Esophagus squamous epithelium (tissue), 5 donors: ENCODE measurements around the gene LRRC57. TPM values are rescaled to one million over a fixed set of nuclear protein-coding genes. Genes with fewer than 3 reads are reported as not detected.

ENCODE experiments used
- DNase-seq: peaks from one replicate; lab custom pipeline; 2025; lab: John Stamatoyannopoulos, UW
- H3K27ac ChIP-seq, 4 donors: fragments of 200-600 bp; sonication (generic); one replicate each; pipeline ENCODE4 v1.5.1; 2016 to 2019; ENCODE audit warnings: mild to moderate bottlenecking in 1 of 4
- H3K27me3 ChIP-seq, 4 donors: fragments of 200-600 bp; sonication (generic); 1 replicate in 3 of 4; 2 replicates in 1 of 4; pipeline versions ENCODE4 v1.5.1 to v1.6.0; 2017 to 2021; ENCODE audit warnings: antibody characterized with exemption in 1 of 4
- H3K36me3 ChIP-seq, 3 donors: fragments of 200-600 bp; sonication (generic); one replicate each; pipeline ENCODE4 v1.5.1; 2016 to 2019
- H3K4me1 ChIP-seq, 3 donors: fragments of 200-600 bp; sonication (generic); one replicate each; pipeline ENCODE4 v1.5.1; 2017 to 2019
- H3K4me3 ChIP-seq, 4 donors: fragments of 200-600 bp; sonication (generic); 1 replicate in 3 of 4; 2 replicates in 1 of 4; pipeline ENCODE4 v1.5.1; 2016 to 2019; ENCODE audit warnings: mild to moderate bottlenecking in 2 of 4, moderate library complexity in 1 of 4
- H3K9me3 ChIP-seq, 3 donors: fragments of 200-600 bp; sonication (generic); one replicate each; pipeline ENCODE4 v1.5.1; 2016 to 2019
- CTCF ChIP-seq, 6 experiments: fragments of 450-650 bp in 4 of 6; fragments of 200-600 bp in 2 of 6; sonication (generic) in 2 of 6; IDR thresholded peaks; one replicate each; pipeline ENCODE4 v1.5.1; 2016 to 2019; ENCODE audit warnings: antibody characterized with exemption in 6 of 6, mild to moderate bottlenecking in 4 of 6, moderate library complexity in 4 of 6
- POLR2A ChIP-seq, 4 donors: fragments of 450-650 bp; IDR thresholded peaks; one replicate each; pipeline ENCODE4 v1.6.1; 2017; ENCODE audit warnings: antibody characterized with exemption in 4 of 4, mild to moderate bottlenecking in 4 of 4, moderate library complexity in 3 of 4
- WGBS, 2 donors: methylation state at CpG; one replicate each; pipeline ENCODE4 v1.1.5; 2018; 5-methylcytosine and 5-hydroxymethylcytosine counted together
- intact Hi-C: fragments of 100-400 bp; cut with DNase I; formaldehyde crosslinking; loops from one replicate; pipeline ENCODE4 v1.15.0; 2022
- total RNA-seq, 4 donors: library from RNA; depleted of rRNA; stranded (reverse); fragments of >200 nt; gene quantifications; one replicate each; pipeline ENCODE4 v1.1.0, GENCODE V29; 2016
- donor health status: DM: yes; HTN: yes; CAD: no.

Gene LRRC57
- total RNA-seq, 4 donors from 2014 or later, result 10.5 to 13.0 (median 11.7) TPM

DNA sequence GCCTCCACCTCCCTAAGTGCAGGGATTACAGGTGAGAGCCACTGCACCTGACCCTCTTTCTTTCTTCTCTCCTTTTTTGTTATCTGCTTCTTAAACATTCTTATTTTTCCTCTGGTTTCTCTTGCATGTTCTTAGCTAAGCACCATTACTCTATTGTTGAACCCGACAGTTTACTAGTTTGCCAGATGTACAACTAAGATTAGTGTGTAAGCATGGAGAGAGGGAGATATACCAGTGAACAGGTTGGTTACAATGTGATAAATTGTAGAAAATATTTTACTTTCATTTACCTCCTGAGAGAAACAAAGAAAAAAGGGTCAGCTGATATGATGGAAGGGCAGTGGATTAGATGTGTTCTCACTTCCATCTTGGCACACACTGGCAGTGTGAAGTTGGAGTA, 5.0 kb upstream of the LRRC57 start:
- Histone ChIP-seq H3K27ac (no peak overlapping the region), H3K9me3 (no peaks in the 10 kb centered on the region), H3K36me3 (peaks cover 0 to 11% (median 0%) of the 10 kb centered on the region in 3 donors), H3K4me3 (no peak overlapping the region), H3K4me1 (peaks cover 0 to 20% (median 4%) of the 10 kb centered on the region in 3 donors), H3K27me3 (no peaks in the 10 kb centered on the region)
- no peak for TF ChIP-seq POLR2A (IDR thresholded peaks at IDR 0.05)
- TF ChIP-seq CTCF (IDR thresholded peaks at IDR 0.05), result no peak
- DNase-seq, result no peak
- WGBS, 2 donors, result 81 to 83% methylated on average over 1 of the region's 1 CpG
- intact Hi-C loops, result no loop called here

GRCh38 chr15:42549741-42550392, 1.3 kb upstream of the LRRC57 start:
- H3K36me3 ChIP-seq, result peaks cover 0 to 18% (median 0%) of the 10 kb centered on the region in 3 donors
- no peak for TF ChIP-seq POLR2A (IDR thresholded peaks at IDR 0.05)
- H3K27ac ChIP-seq, result peak overlapping the region in 3 of 4 donors; percentile 91 to 98 (median 95)
- no peaks in the 10 kb centered on the region for H3K9me3 ChIP-seq
- H3K27me3 ChIP-seq, result no peaks in the 10 kb centered on the region
- no peak for DNase-seq
- H3K4me1 ChIP-seq, result peaks cover 7 to 46% (median 20%) of the 10 kb centered on the region in 3 donors
- intact Hi-C loops, result no loop called here
- peak overlapping the region; percentile 69 to 97 (median 82) for H3K4me3 ChIP-seq
- WGBS, 2 donors, result 68 to 70% methylated on average over 11 of the region's 12 CpGs

- H3K27ac ChIP-seq, result peak overlapping the region; percentile 91 to 98 (median 94)
- TF ChIP-seq POLR2A (IDR thresholded peaks at IDR 0.05) (no peak), CTCF (IDR thresholded peaks at IDR 0.05) (no peak)
- H3K4me3 ChIP-seq, result peak overlapping the region; percentile 69 to 97 (median 82)
- intact Hi-C loops, result no loop called here
- peaks cover 7 to 46% (median 20%) of the 10 kb centered on the region in 3 donors for H3K4me1 ChIP-seq
- no peak for DNase-seq
- 0% methylated on average over 13 of the region's 15 CpGs for WGBS, 2 donors
- H3K27me3 ChIP-seq, result no peaks in the 10 kb centered on the region
- H3K36me3 ChIP-seq, result peaks cover 0 to 26% (median 6%) of the 10 kb centered on the region in 3 donors
- no peaks in the 10 kb centered on the region for H3K9me3 ChIP-seq
Observed at GRCh38 chr15:42549032-42549491, 469 bp upstream of the LRRC57 start.

DNA sequence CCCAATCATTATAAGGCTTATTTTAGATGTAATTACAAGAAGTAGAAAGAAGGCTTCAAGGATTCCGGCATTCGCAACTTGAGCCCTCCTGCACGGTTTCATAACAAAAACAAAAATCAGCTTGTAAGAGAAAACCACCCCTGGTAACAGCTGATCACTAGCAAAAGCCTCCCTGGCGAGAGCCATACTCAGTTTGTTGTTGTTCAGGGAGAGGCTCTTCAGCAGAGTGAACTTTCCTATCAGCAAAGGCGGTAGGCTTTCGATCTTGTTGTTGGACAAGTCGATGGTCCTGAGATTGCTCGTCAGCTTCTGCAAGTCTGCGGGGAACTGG, 710 bp downstream of the LRRC57 start:
- TF ChIP-seq CTCF (IDR thresholded peaks at IDR 0.05) (no peak), POLR2A (IDR thresholded peaks at IDR 0.05) (no peak)
- Histone ChIP-seq H3K4me1 (peaks cover 7 to 46% (median 20%) of the 10 kb centered on the region in 3 donors), H3K27me3 (no peaks in the 10 kb centered on the region), H3K9me3 (no peaks in the 10 kb centered on the region), H3K36me3 (peaks cover 0 to 38% (median 9%) of the 10 kb centered on the region in 3 donors), H3K27ac (peak overlapping the region; percentile 91 to 98 (median 94)), H3K4me3 (peak overlapping the region; percentile 69 to 97 (median 82))
- WGBS, 2 donors, result 2 to 8% methylated on average over 8 to 9 of the region's 9 CpGs
- intact Hi-C loops, result no loop called here
- no peak for DNase-seq

DNA sequence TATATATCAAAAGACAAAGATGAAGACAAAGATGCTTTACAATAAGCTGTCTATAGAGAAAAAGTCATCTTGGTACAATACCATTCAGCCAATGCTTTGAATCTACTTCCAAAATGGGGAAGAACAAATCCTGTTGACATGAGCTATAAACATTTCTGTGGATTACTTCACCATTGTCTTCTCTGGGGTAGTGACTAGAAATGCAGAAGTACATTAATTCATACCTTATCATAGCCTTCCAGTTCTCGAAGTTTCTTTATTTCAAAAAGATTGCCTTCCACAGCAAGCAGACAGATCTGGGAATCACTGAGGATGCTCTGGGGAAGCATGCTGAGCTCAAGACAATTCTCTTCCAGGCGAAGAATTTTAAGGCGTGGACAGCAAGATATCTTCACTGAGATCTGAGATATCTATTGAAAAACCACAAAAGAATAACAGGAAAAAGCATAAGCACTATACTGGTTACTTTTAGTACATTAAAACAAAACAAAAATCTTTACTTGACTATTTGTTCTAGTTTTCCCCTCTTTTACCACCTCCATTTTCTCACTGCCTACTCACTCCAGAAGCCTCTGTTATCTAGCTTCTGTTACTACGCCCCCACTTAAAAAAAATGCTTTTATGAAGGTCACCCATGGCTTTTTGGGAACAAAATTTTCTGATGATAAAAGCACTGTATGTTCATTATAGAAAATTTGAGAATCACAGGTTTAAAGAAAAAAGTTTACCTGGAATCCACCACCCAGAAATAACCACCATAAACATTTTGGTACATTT, 3.6 kb downstream of the LRRC57 start:
- no peak for DNase-seq
- Histone ChIP-seq H3K4me3 (no peak overlapping the region), H3K27me3 (no peaks in the 10 kb centered on the region), H3K4me1 (peaks cover 7 to 35% (median 19%) of the 10 kb centered on the region in 3 donors), H3K9me3 (no peaks in the 10 kb centered on the region), H3K36me3 (peaks cover 0 to 64% (median 9%) of the 10 kb centered on the region in 3 donors), H3K27ac (no peak overlapping the region)
- TF ChIP-seq CTCF (IDR thresholded peaks at IDR 0.05), result no peak
- TF ChIP-seq POLR2A (IDR thresholded peaks at IDR 0.05), result no peak
- intact Hi-C loops, result no loop called here
- WGBS, 2 donors, result 83 to 92% methylated on average over 4 of the region's 4 CpGs
